ENCODE data around the gene NTN5. TPM values are rescaled to one million over a fixed set of nuclear protein-coding genes. Genes with fewer than 3 reads are reported as not detected.
"Not testable (repeated sequence)": the region's sequence is repeated elsewhere in the genome, so short reads cannot be mapped to it uniquely, and the experiment has no call there.

Gene NTN5
- total and polyA plus RNA-seq, 9 of the 15 experiments (the other 6 are each of a cell fraction or from before 2014, with no cell fraction given) = not detected

DNA sequence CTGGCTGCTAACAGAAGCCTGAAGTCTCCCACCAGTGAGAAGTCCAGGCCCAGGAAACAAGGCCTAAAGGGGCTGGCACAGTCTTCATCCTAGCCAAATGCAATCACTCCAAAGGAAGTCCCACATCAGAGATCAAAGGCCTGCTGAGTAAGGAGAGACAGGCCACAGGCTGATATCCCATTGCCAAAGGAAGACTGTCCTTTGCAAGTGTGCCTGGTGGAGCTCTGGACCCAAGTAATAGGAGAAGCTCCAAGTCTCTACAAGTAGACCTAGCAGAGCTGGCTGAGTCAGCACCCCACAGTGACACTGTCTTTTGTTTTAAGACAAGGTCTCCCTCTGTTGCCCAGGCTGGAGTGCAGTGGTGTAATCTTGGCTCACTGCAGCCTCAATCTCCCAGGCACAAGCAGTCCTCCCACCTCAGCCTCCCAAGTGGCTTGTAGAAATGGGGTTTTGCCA, 40.1 kb downstream of the NTN5 start (continued):
- TF ChIP-seq MAZ (CRISPR knock-in tag; conservative IDR thresholded peaks at IDR 0.05 in 1 of 2, IDR thresholded peaks at IDR 0.05 in 1 of 2) (peak in 1 of 2 experiments; percentile 19; a peak in 1 of 4 replicates), KAT2B (IDR thresholded peaks at IDR 0.05; ENCODE audit: low read depth, low read length) (no peak), CHD4 (IDR thresholded peaks at IDR 0.05; ENCODE audit: insufficient read depth, insufficient replicate concordance, low read depth, low read length, poor library complexity, severe bottlenecking) (no peak)

DNA sequence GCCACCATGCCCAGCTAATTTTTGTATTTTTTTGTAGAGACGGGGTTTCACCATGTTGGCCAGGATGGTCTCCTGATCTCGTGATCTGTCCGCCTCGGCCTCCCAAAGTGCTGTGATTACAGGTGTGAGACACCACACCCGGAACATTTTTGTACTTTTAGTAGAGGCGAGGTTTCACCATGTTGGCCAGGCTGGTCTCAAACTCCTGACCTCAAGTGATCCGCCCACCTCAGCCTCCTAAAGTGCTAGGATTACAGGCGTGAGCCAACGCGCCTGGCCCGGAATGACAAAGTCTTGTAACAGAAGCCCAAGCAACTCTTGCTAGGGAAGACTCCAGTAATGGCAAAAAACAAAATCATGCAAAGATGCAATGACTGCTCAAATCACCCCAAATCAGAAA, 40.5 kb downstream of the NTN5 start:
- H3K27ac ChIP-seq (ENCODE audit: extremely low read depth, low read depth, low read length) = 0 out of 3 replicates have a peak overlapping the region, but pooled peaks have one; percentile 88
- H4K20me1 ChIP-seq (replicated peaks; ENCODE audit: control insufficient read depth, insufficient read depth, low read length); H3K4me3 ChIP-seq; DNase-seq (ENCODE audit: extremely low read depth in 1 of 4, low spot score in 3 of 4); H3K36me3 ChIP-seq (ENCODE audit: control insufficient read depth, insufficient read depth, low read length); H3K79me2 ChIP-seq (ENCODE audit: control insufficient read depth, insufficient read depth, low read length); H3K27me3 ChIP-seq (ENCODE audit: control insufficient read depth in 2 of 2, insufficient read depth in 2 of 2, low read length in 2 of 2); H3K9me3 ChIP-seq (replicated peaks; ENCODE audit: control insufficient read depth, insufficient read depth, low read depth, low read length); H3K9me1 ChIP-seq (ENCODE audit: control insufficient read depth, insufficient read depth, low read length); intact Hi-C loops (cut with micrococcal nuclease); CTCF ChIA-PET (ENCODE audit: low intra/inter-chr PET ratio); H3K4me2 ChIP-seq (ENCODE audit: insufficient read depth, low read length); H2AFZ ChIP-seq (ENCODE audit: low read depth, low read length); BruUV-seq (replicated peaks); FAIRE-seq; ATAC-seq; in situ Hi-C loops (cut with MboI): not testable (repeated sequence)
- H3K9ac ChIP-seq (ENCODE audit: insufficient read depth in 1 of 2, low read depth in 2 of 2, low read length in 2 of 2) = peak overlapping the region in 1 of 2 experiments; percentile 7; a peak in 1 of 4 replicates
- POLR2A ChIA-PET = interaction anchor here (0.7 to 2.4 kb wide), 7 partner anchors 8 to 322 kb away, joined by 3 to 18 read pairs (median 4); partner anchors contain the start of genes RPL18 and SPHK2
- H3K4me1 ChIP-seq (replicated peaks in 1 of 2; ENCODE audit: control insufficient read depth in 2 of 2, insufficient read depth in 2 of 2, low read length in 2 of 2) = peaks cover 32 to 86% of the 10 kb centered on the region in 2 experiments
- 90% methylated on average over 11 of the region's 11 CpGs for WGBS (ENCODE audit: insufficient coverage, low coverage, missing lambda C conversion rate)
